CD4-positive, alpha-beta T cell treated with Interleukin-12 subunit alpha and Interleukin-12 subunit beta, for 1 hour (primary cell): ENCODE results near the gene GPR68.
A peak's percentile ranks its signal among the peaks of the same experiment; 100 is the strongest.
"Not testable (repeated sequence)": the region's sequence is repeated elsewhere in the genome, so short reads cannot be mapped to it uniquely, and the experiment has no call there.

Experiments used
- DNase-seq: peaks from one replicate; pipeline ENCODE4 v3.0.0-alpha.2; 2020

The GPR68 gene

DNA sequence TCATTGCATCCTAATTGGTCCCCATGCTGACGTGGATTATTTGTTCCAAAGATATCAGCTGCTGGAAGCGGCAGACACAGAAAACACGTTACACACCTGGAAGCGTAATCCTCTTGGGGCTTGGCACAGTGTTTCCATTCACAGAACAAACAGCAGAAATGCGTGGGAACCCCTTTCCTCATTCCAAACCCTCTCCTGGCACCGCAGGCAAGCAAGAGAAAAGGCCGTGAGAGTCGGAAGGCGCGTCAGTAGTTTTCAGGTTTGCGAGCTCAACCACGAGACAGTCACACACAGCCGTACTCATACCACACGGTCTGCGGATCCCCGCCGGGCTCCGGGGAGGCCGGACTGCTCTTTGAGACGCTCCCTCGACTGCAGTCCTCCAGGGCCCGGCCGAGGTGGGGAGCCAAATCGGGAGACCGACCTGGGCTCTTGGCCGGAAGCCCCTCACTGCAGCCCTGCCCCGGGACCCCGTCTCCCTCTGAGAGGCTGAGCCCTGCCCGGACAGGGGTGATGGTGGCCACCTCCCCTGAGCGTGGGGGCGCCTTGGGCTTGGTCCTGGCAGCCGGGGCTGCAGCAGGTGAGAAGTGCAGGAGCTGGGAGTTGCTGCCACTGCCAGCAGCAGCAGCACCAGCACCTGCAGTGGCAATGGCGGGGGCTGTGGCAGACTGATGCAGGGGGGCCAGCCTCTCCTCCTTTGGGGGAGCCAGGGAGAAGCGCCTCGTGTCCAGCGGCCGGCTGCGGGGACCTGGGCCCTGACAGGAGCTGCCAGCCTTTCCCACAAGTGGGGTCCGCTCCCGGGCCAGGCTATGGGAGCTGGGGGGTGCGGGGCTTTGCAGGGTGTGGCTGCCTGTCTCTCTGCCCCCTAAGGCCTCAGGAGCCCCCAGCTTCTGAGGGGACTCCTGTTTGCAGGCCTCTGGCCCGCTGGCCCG is 28.1 kb upstream of the GPR68 start:
- DNase-seq = no peak

DNA sequence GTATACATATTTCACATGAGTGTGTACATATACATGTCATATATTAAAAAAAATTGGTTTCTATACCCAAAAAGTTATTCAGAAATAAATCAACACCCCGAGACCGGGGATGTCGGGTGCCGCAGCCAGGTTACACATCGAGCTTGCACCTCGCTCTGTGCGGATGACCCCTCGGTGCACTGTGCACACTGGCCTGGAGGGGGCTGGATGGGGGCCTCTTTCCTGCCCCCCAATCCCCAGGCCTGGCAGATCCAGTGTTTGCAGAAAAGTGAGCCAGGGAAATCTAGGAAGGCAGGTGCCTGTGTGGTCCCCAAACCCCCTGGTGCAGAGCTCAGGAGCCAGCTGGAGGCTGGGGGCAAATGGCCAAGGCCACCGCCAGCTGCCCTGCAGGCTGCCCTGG is 27.1 kb upstream of the GPR68 start:
- DNase-seq = no peak

DNA sequence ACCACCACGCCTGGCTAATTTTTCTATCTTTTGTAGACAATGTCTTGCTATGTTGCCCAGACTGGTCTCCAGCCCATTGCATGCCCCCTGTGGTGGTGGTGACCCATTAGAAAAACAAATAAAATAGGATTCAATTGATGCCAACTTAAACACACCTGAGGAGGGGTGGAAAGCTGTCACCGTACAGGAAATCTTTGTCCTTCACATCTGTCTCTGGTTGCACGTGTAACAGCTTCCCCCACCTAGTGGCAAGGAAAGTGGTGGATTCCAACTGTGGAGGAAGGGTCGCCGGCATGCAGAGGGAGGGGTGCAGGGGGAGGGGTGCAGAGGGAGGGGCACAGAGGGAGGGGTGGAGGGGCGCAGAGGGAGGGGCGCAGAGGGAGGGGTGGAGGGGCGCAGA is 26.1 kb upstream of the GPR68 start:
- DNase-seq = no peak

DNA sequence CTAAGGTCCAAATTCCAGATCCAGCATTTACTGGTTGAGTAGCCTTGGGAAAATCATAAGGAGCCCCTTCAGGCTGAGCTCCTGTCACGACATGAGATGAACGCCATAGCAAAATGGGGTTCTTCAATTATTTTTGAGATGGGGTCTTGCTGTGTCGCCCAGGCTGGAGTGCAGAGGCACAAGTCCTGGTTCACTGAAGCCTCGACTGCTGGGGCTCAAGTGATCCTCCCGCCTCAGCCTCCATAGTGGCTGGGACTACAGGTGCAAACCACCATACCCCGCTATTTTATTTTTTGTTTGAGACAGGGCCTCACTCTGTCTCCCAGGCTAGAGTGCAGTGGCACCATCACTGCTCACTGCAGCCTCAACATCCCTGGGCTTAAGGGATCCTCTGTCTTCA is 25.7 kb upstream of the GPR68 start:
- DNase-seq = no peak

- no peak for DNase-seq
Observed at GRCh38 chr14:91269076-91269991, 24.8 kb upstream of the GPR68 start.

- no peak for DNase-seq
Observed at GRCh38 chr14:91267965-91268437, 23.5 kb upstream of the GPR68 start.

GRCh38 chr14:91266276-91266675 is 21.8 kb upstream of the GPR68 start:
- not testable (repeated sequence) for DNase-seq

GRCh38 chr14:91265404-91265803 is 20.9 kb upstream of the GPR68 start:
- DNase-seq = no peak

GRCh38 chr14:91264151-91265150 is 19.9 kb upstream of the GPR68 start:
- no peak for DNase-seq

DNA sequence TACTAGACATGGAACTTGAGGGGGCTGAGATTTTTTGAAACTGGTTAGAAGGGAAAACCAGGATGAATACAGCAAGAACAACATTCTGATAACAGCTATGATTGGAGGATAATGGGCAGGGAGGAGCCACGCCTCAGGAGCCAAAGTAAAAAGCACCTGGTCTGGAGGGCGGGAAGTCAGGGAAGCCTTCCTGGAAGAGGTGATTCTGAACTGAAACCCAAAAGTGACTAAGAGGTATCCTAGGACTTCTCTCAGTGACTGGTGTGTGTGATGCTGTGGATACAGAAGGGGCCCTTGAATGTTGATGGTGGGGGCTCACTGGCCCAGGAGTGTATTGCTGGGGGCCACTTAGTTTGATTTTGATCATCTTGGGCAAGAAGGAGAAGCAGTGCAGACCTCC is 18.8 kb upstream of the GPR68 start:
- DNase-seq = no peak

GRCh38 chr14:91261986-91262549 is 17.6 kb upstream of the GPR68 start:
- DNase-seq = no peak

- peak; percentile 52 for DNase-seq
Observed at GRCh38 chr14:91261115-91261514, 16.6 kb upstream of the GPR68 start.

- DNase-seq = no peak
Observed at GRCh38 chr14:91258876-91259275, 14.4 kb upstream of the GPR68 start.

GRCh38 chr14:91258011-91258618 is 13.6 kb upstream of the GPR68 start:
- no peak for DNase-seq

DNA sequence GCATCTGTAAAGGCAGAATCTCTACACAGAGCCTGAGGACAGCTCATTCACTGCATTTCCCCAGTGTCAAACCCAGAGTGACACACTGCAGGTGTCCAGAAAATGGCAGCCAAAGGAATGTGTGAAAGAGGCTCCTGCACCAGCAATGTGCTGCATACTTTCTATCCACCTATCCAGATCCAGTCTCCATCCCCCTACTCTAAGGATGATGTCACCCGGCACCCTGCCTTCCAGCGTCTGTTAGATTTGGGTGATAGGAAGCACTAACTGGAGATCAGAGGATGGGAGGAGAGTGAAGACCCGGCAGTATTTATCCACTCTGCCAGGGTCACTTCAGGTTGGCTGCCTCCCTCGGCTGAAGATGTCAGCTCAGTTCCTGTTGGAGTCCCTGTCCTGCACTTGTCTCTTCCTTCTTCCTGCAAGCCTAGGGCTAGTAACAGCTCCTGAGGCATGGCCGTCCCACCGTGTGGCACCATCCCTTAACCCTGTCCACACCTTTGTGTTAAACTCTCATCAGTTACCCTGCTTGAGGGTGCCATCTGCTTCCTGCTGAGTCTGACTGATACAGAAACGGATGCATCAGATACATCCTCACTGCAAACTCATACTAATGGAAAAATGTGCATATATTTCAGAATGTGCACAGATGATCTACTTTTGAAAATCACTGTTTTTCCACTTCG is 13.0 kb upstream of the GPR68 start:
- no peak for DNase-seq

GRCh38 chr14:91256661-91257060 is 12.2 kb upstream of the GPR68 start:
- no peak for DNase-seq

GRCh38 chr14:91255026-91255695 is 10.7 kb upstream of the GPR68 start:
- no peak for DNase-seq

- peak; percentile 40 for DNase-seq
Observed at GRCh38 chr14:91254461-91254860, 10.0 kb upstream of the GPR68 start.

DNA sequence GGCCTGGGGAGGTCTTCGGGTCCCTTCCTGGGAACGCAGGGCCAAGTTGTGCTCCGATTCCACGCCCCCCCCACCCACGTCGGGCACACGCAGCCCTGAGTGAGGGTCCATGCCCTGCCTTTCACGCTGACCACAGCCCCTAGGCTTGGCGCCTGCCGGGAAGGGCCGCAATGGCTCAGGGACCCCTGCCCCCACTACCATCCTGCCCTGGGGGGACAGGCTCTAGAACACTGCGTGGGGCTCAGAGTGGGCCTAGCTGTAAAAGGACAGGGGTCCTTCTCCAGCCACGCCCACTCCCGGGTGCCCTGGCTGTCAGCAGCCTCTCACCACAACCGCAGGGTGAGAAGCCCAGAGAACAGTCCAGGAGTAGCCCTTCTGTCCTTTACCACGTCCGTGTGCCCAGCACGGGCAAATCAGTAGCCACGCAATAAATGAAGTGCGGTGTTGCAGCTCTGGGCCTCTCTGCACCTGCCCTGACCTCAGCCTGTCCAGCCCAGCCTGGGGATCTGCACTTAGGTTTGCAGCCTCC is 9.4 kb upstream of the GPR68 start:
- DNase-seq = no peak
